Psoas muscle (tissue), 8 donors: Measurements from ENCODE around the gene ITGA4. TPM values are rescaled to one million over a fixed set of nuclear protein-coding genes. Genes with fewer than 3 reads are reported as not detected.

ENCODE experiments used
- ATAC-seq, 4 donors: fragments of 200-7000 bp; cut with Tn5 transposase; one replicate each; pipeline ENCODE4 v1.9.1; 2020; ENCODE audit warnings: moderate library complexity in 3 of 4, mild to moderate bottlenecking in 2 of 4
- DNase-seq, 2 donors: peaks; one replicate each; pipeline ENCODE4 v3.0.0-alpha.2; 2020
- H3K27ac ChIP-seq: fragments of 200-600 bp; one replicate; pipeline ENCODE4 v1.8.0; 2022
- H3K27me3 ChIP-seq, 3 donors: fragments of 200-600 bp in 1 of 3; one replicate each; pipeline versions ENCODE4 v1.6.1 to v1.8.0; 2013 to 2022; ENCODE audit warnings: low read length in 2 of 3, mild to moderate bottlenecking in 2 of 3, moderate library complexity in 1 of 3; ENCODE audit not compliant: insufficient read depth in 3 of 3
- H3K36me3 ChIP-seq, 2 donors: fragments of 200-600 bp in 1 of 2; one replicate each; pipeline versions ENCODE4 v1.6.1 to v1.8.0; 2013 to 2022; ENCODE audit warnings: low read depth in 1 of 2, mild to moderate bottlenecking in 1 of 2, moderate library complexity in 1 of 2; ENCODE audit not compliant: insufficient read depth in 1 of 2
- H3K4me1 ChIP-seq: fragments of 200-600 bp; one replicate; pipeline ENCODE4 v1.8.0; 2022
- H3K4me3 ChIP-seq: fragments of 200-600 bp; one replicate; pipeline ENCODE4 v1.8.0; 2022; ENCODE audit warnings: mild to moderate bottlenecking
- H3K9me3 ChIP-seq: fragments of 200-600 bp; one replicate; pipeline ENCODE4 v1.8.0; 2022
- CTCF ChIP-seq: fragments of 200-600 bp; IDR thresholded peaks from one replicate; pipeline ENCODE4 v1.8.0; 2022; ENCODE audit warnings: antibody characterized with exemption
- WGBS, 3 donors: extraction: QIAGEN DNeasy Blood & Tissue Kit; methylation state at CpG; one replicate each; pipeline versions ENCODE4 v1.1.6 to v1.1.7; 2013; 5-methylcytosine and 5-hydroxymethylcytosine counted together
- intact Hi-C, 2 donors: fragments of 100-400 bp; cut with DNase I; formaldehyde crosslinking; loops; one replicate each; pipeline versions ENCODE4 v1.11.0 to v1.14.2; 2022
- polyA plus RNA-seq, 3 donors: library from polyadenylated mRNA; stranded (reverse); fragments of 200-250 nt; gene quantifications; one replicate each; pipeline ENCODE4 v1.2.3, GENCODE V29; 2013
- total RNA-seq, 4 donors: library from RNA; stranded (reverse); fragmentation: NEBNext Ultra II Directional in 2 of 4; extraction: Animal tissue kit (Norgen Biotek cat#: 25700) in 2 of 4; gene quantifications; one replicate each; pipeline versions ENCODE4 v1.2.1 to v1.2.4, GENCODE V29; 2021 to 2023
- donor health status: healthy with polysubstance abuse.
- donor health status: DM: no; HTN: no; CAD: no; lungs with moderate emphysema.
- donor health status: Bipolar disorder and iron deficiency.
- donor health status: healthy.
- donor health status: DM: yes; HTN: yes; CAD: no.
- donor health status: DM: no; HTN: no; CAD: no.
- donor health status: DM: no; HTN: no; CAD: no.
- donor health status: DM: yes; HTN: yes; CAD: no.

Gene ITGA4
- total and polyA plus RNA-seq, 7 donors: 0.16 to 2.6 (median 0.85) TPM

GRCh38 chr2:181483876-181484275, 26.7 kb downstream of the ITGA4 start:
- intact Hi-C loops: no loop called here
- Histone ChIP-seq H3K4me1 (no peaks in the 10 kb centered on the region), H3K9me3 (no peaks in the 10 kb centered on the region), H3K27me3 (no peaks in the 10 kb centered on the region), H3K4me3 (no peak overlapping the region), H3K27ac (no peak overlapping the region), H3K36me3 (no peaks in the 10 kb centered on the region)
- TF ChIP-seq CTCF: no peak
- no peak for ATAC-seq
- no peak for DNase-seq
- WGBS, 3 donors: 85 to 100% (median 96%) methylated on average over 1 of the region's 1 CpG

GRCh38 chr2:181484851-181485637, 27.9 kb downstream of the ITGA4 start:
- 69 to 89% (median 75%) methylated on average over 5 of the region's 5 CpGs for WGBS, 3 donors
- Histone ChIP-seq H3K4me3 (no peak overlapping the region), H3K36me3 (no peaks in the 10 kb centered on the region), H3K27ac (no peak overlapping the region), H3K4me1 (no peaks in the 10 kb centered on the region), H3K27me3 (no peaks in the 10 kb centered on the region), H3K9me3 (no peaks in the 10 kb centered on the region)
- ATAC-seq (no peak), DNase-seq (no peak)
- intact Hi-C loops: no loop called here
- no peak for TF ChIP-seq CTCF

GRCh38 chr2:181485638-181485946, 28.4 kb downstream of the ITGA4 start:
- no peak for TF ChIP-seq CTCF
- no peak overlapping the region for H3K4me3 ChIP-seq
- ATAC-seq: no peak
- no peaks in the 10 kb centered on the region for H3K27me3 ChIP-seq
- H3K27ac ChIP-seq: no peak overlapping the region
- no peaks in the 10 kb centered on the region for H3K4me1 ChIP-seq
- H3K36me3 ChIP-seq: no peaks in the 10 kb centered on the region
- intact Hi-C loops: no loop called here
- 38 to 51% (median 47%) methylated on average over 3 of the region's 3 CpGs for whole genome bisulfite sequencing, 3 donors
- DNase-seq: no peak
- no peaks in the 10 kb centered on the region for H3K9me3 ChIP-seq

- ATAC-seq (no peak), DNase-seq (no peak)
- no peak overlapping the region for H3K27ac ChIP-seq
- intact Hi-C loops: no loop called here
- H3K9me3 ChIP-seq: no peaks in the 10 kb centered on the region
- WGBS, 3 donors: 32 to 42% (median 39%) methylated on average over 4 of the region's 4 CpGs
- no peak overlapping the region for H3K4me3 ChIP-seq
- H3K4me1 ChIP-seq: no peaks in the 10 kb centered on the region
- H3K36me3 ChIP-seq: no peaks in the 10 kb centered on the region
- no peaks in the 10 kb centered on the region for H3K27me3 ChIP-seq
- no peak for TF ChIP-seq CTCF
Observed at GRCh38 chr2:181499231-181499630, 42.0 kb downstream of the ITGA4 start.

GRCh38 chr2:181500201-181500600, 43.0 kb downstream of the ITGA4 start:
- no peaks in the 10 kb centered on the region for H3K4me1 ChIP-seq
- DNase-seq (no peak), ATAC-seq (no peak)
- intact Hi-C loops: no loop called here
- no peak overlapping the region for H3K27ac ChIP-seq
- H3K4me3 ChIP-seq: no peak overlapping the region
- H3K27me3 ChIP-seq: no peaks in the 10 kb centered on the region
- 92 to 93% (median 92%) methylated on average over 4 of the region's 4 CpGs for WGBS, 3 donors
- TF ChIP-seq CTCF: no peak
- H3K9me3 ChIP-seq: no peaks in the 10 kb centered on the region
- no peaks in the 10 kb centered on the region for H3K36me3 ChIP-seq
